Stimulated activated naive CD4-positive, alpha-beta T cell (primary cell): ENCODE results near the gene ADGRG4.
"Not testable (repeated sequence)": the region's sequence is repeated elsewhere in the genome, so short reads cannot be mapped to it uniquely, and the experiment has no call there.

Experiments
- DNase-seq, 6 experiments: peaks; one replicate each; lab custom pipeline; 2025; lab: John Stamatoyannopoulos, UW

ADGRG4 gene

GRCh38 chrX:136387951-136388502, 87.3 kb downstream of the ADGRG4 start:
- DNase-seq, result no peak

GRCh38 chrX:136390921-136391320, 90.2 kb downstream of the ADGRG4 start:
- DNase-seq, result no peak

GRCh38 chrX:136395271-136395670, 94.5 kb downstream of the ADGRG4 start:
- DNase-seq, result no peak

GRCh38 chrX:136397001-136397400, 96.2 kb downstream of the ADGRG4 start:
- no peak for DNase-seq

DNA sequence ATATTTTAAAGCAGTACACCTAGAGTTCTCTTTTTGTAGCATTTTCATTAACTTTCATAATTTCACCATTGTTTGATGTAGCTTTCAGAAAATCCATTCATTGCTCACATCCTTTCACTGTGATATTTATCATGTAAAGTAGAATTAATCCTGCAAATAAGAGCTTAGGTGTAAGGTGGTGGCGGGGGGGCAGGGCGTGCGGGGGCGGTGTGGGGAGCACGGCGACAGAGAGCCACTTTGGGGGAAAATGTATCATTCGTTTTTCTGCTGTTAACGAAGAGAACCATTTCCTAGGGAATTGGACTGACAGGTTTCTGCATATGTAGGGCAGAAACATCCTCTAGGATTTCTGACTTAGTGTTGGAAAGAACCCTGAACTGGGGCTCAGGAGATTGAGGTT, 104.4 kb downstream of the ADGRG4 start:
- no peak for DNase-seq

GRCh38 chrX:136417806-136418205, 117.0 kb downstream of the ADGRG4 start:
- no peak for DNase-seq

GRCh38 chrX:136421338-136421737, 120.6 kb downstream of the ADGRG4 start:
- DNase-seq, result no peak

DNA sequence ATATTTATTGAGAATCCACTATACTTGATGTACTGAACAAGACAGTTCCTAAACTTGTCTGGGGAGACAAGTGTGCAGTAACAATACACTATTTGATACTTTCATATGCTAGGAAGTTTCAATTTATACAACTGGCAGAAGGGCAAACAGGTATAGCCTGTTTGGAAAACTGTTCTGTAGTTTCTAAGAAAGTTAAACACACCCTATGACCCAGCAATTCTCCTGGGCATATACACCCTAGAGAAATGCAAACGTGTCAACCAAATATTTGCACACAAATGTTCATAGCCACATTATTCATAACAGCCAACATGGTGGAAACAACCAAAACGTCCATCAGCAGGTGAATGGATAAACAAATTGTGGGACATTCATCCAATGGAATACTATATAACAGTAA, 123.0 kb downstream of the ADGRG4 start:
- DNase-seq, result no peak

DNA sequence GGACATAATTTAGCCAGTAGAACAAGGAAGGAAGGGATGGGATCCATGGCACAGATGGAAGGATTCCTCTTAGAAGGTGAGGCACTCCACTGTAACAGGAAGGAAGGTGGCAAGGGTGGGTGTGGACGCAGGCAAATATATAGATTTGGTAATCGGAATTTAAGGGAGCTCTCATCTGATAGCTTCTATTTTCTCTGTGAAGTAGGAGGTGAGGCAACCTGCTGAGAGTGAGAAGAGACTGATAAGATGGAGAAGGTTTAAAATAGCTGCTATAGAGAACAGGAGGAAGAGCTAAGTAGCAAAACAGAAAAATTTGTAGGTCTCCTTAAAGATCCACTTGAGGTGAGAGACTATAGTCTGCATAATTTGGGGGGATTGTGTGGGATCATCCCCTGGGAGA, 125.2 kb downstream of the ADGRG4 start:
- no peak for DNase-seq

DNA sequence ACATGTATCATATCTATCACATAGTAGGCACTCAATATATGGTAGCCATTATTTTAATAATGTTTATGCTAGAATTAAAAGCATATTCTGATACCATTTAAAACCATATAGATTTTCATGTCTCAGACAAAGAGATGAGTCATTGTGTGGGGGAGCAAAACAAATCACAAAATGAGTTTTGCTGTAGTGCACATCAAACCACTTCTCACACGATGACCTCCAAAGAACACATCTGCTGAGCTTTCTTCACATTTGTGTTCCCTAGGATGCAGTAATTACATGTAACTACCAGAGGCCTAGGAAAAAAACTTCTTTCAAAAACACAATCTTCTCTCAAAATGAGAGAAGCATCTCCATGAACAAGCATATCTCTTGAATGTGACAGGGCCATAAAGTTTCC, 130.9 kb downstream of the ADGRG4 start:
- no peak for DNase-seq

- DNase-seq, result no peak
These were observed 137.0 kb downstream of the ADGRG4 start for GRCh38 chrX:136437774-136438173.

- no peak for DNase-seq
These were observed 137.4 kb downstream of the ADGRG4 start for GRCh38 chrX:136438192-136438591.

- DNase-seq, result not testable (repeated sequence)
These were observed 144.9 kb downstream of the ADGRG4 start for GRCh38 chrX:136445674-136446073.

DNA sequence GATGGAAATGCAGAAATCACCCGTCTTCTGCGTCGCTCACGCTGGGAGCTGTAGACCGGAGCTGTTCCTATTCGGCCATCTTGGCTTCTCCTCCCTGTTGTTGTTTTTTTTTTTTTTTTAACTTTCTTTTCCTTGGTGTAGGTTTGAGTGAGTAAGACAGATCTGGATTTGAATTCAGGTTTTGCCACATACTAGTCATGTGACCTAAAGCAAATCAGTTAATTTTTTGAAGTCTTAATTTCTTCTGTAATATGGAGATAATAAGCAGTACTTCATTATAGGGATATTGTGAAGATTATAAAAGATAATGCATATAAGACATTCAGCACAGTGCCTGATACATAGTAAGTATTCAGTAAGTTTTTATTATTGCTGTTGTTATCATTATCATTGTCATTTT, 145.4 kb downstream of the ADGRG4 start:
- DNase-seq, result no peak

DNA sequence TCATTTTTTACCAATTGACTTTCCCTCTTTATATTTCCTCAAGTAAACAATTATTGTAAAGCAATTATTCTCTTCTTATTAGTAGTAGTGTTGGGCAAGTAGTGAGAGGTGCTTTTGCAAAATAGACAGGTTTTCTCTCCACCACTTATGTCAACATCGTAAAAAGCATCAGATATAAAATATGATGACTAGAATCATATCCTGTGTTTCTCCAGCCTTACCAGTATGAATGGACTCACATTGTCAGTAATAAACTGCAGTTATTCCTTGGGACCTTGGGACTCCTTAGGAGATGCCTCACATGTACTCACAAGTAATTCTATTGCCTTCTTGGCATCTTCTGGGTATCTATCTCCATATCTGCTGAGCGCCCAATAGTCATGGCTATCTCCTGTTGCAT, 146.5 kb downstream of the ADGRG4 start:
- DNase-seq, result no peak

- DNase-seq, result no peak
These were observed 147.2 kb downstream of the ADGRG4 start for GRCh38 chrX:136447968-136448367.

DNA sequence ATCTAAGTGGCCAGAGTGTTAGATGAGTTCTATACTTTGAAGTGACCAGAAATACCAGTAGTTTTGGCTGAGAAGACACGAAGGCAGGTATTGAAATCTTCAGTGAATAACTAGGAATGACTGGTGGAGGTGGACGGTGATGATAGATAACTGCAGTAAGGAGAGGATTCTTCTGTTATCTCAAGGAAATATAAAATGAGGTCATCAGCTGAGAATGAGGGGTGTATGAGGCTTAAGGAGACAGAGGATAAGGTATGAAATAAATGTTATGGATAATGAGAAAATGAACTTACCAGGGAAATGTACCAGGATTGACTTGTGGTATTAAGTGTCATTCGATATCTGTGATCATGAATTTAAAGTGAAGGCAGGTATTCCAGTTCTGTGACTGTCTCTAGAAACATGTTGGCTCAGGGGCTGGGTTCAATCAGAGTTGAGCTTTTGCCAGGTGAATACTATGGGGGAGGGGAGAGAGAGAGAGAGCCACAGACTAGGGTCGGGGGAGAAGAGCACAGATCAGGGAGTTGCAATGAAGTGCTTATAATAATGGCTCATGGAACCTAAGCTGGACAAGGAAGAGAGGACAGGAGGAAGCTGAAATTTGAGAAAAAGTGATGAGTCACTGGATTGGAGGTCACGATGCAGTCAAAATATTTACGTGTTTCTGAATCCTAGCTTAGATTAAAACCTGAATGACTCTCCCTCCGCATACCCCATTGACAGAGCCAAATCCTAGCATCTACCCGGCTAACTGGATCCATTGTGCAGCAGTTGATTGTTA, 149.5 kb downstream of the ADGRG4 start:
- no peak for DNase-seq

GRCh38 chrX:136452614-136453013, 151.9 kb downstream of the ADGRG4 start:
- no peak for DNase-seq

GRCh38 chrX:136453114-136453513, 152.4 kb downstream of the ADGRG4 start:
- DNase-seq, result no peak

- DNase-seq, result no peak
These were observed 153.0 kb downstream of the ADGRG4 start for GRCh38 chrX:136453771-136454170.

DNA sequence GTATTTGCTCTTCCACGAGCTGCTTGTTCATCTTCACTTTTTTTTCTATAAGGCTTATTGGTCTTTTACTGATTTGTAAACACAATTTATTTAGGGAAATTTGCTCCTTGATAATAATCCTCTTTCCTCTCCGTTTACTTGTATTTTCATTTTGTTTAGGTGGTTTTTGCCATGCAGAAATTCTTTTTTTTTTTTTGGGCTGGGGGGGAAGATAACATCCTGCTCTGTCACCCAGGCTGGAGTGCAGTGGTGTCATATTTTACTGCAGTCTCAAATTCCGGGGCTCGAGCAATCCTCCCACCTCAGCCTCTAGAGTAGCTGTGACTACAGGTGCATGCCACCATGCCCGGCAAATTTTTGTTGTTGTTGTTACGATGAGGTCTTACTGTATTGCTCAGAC, 155.4 kb downstream of the ADGRG4 start:
- no peak for DNase-seq

DNA sequence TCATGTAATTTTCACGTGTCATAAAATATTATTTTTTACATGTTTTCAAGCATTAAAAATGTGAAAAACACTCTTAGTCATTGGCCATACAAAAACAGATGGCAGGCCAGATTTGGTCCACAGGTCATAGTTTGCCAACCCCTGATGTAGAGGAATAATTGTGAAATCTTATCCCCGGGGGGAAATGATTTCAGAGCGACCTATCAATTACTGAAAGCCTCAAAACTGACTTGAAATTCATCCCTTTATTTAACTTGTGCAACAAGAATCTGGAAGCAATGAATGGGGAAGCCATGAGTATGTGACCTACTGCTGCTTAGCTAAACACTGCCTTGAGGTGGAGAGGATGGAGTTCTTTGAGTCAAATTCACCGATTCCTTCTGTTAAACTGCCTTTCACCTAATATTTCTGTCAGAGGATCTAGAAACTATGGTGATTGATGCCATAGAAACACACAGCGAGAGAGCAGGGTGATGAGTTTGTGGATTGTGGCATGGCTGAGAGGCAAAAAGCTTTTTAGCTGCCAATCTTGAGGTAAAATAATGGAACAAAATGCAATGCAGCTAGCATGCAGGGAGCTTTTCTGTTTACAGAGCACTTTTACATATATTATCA, 156.6 kb downstream of the ADGRG4 start:
- DNase-seq, result no peak

DNA sequence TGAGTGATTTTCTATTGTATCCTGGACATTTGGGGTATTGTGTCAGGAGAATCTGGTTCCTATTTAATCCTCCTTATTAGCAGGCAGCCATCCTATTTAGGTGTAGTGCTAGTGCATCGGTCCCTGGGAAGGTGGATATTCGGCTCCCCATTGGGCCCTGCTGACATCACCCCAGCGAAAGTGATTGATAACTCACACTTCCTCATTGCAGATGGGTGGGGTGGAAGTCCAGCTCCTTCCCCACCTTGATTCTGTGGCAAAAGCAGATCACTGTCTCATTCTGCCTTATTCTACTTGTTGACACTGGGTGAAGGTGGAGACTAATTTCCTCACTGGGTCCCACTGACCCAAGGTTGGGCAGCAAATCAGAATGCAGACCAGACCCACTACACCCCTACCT, 163.8 kb downstream of the ADGRG4 start:
- no peak for DNase-seq
